Chondrocyte (in vitro differentiated cells): ENCODE measurements around the gene CTNND2. TPM values are rescaled to one million over a fixed set of nuclear protein-coding genes. Genes with fewer than 3 reads are reported as not detected.

Source experiments
- DNase-seq: peaks from one replicate; pipeline ENCODE4 v3.0.0; 2021; ENCODE audit warnings: mixed read lengths, low spot score
- H3K27ac Mint-ChIP-seq: one replicate; pipeline ENCODE4 v1.8.0; 2021; ENCODE audit warnings: mild to moderate bottlenecking, moderate library complexity, mixed read lengths; ENCODE audit not compliant: unreplicated experiment
- H3K27me3 Mint-ChIP-seq: 2 replicates; pipeline ENCODE4 v1.8.0; 2021; ENCODE audit warnings: low read depth, mixed read lengths
- H3K36me3 Mint-ChIP-seq: 2 replicates; pipeline ENCODE4 v1.8.0; 2021; ENCODE audit warnings: low read depth, mixed read lengths
- H3K4me1 Mint-ChIP-seq: 2 replicates; pipeline ENCODE4 v1.8.0; 2021; ENCODE audit warnings: low read depth, mild to moderate bottlenecking, mixed read lengths
- H3K4me3 Mint-ChIP-seq: one replicate; pipeline ENCODE4 v1.8.0; 2021; ENCODE audit warnings: mild to moderate bottlenecking, moderate library complexity, mixed read lengths; ENCODE audit not compliant: unreplicated experiment
- H3K9me3 Mint-ChIP-seq: 2 replicates; pipeline ENCODE4 v1.8.0; 2021; ENCODE audit warnings: low read depth, mixed read lengths
- CTCF ChIP-seq: fragments of 200-600 bp; sonication (generic); IDR thresholded peaks from 2 replicates; pipeline ENCODE4 v1.5.0; 2021; ENCODE audit warnings: antibody characterized with exemption, mild to moderate bottlenecking, moderate library complexity
- total RNA-seq: library from RNA; stranded (reverse); gene quantifications from 3 replicates; pipeline ENCODE4 v1.2.1, GENCODE V29; 2021

CTNND2 gene
- total RNA-seq, 1 donor from 2014 or later = 2.1 TPM

GRCh38 chr5:11719888-11720481 lies 184.3 kb downstream of the CTNND2 start:
- Mint-ChIP-seq H3K27ac (no peak overlapping the region), H3K4me3 (no peak overlapping the region), H3K36me3 (no peaks in the 10 kb centered on the region), H3K27me3 (peaks cover 3% of the 10 kb centered on the region), H3K9me3 (peaks cover 3% of the 10 kb centered on the region), H3K4me1 (no peaks in the 10 kb centered on the region)
- DNase-seq = no peak
- peak; percentile 69 for TF ChIP-seq CTCF

- Mint-ChIP-seq H3K4me1 (no peaks in the 10 kb centered on the region), H3K4me3 (no peak overlapping the region), H3K27me3 (peaks cover 3% of the 10 kb centered on the region), H3K9me3 (no peaks in the 10 kb centered on the region), H3K27ac (no peak overlapping the region), H3K36me3 (no peaks in the 10 kb centered on the region)
- no peak for DNase-seq
- no peak for TF ChIP-seq CTCF
Measured at GRCh38 chr5:11715461-11716196, 188.6 kb downstream of the CTNND2 start.

- no peak for TF ChIP-seq CTCF
- H3K9me3 Mint-ChIP-seq = no peaks in the 10 kb centered on the region
Measured at GRCh38 chr5:11711932-11712331, 192.3 kb downstream of the CTNND2 start.

GRCh38 chr5:11709021-11709420 lies 195.2 kb downstream of the CTNND2 start:
- H3K9me3 Mint-ChIP-seq = no peaks in the 10 kb centered on the region

More at GRCh38 chr5:11711932-11712331, 192.3 kb downstream of the CTNND2 start:
- Mint-ChIP-seq H3K4me1 (no peaks in the 10 kb centered on the region), H3K27ac (no peak overlapping the region), H3K4me3 (no peak overlapping the region), H3K36me3 (no peaks in the 10 kb centered on the region), H3K27me3 (no peaks in the 10 kb centered on the region)
- DNase-seq = no peak

GRCh38 chr5:11704916-11705315 lies 199.3 kb downstream of the CTNND2 start:
- no peaks in the 10 kb centered on the region for H3K36me3 Mint-ChIP-seq
- TF ChIP-seq CTCF = no peak
- no peaks in the 10 kb centered on the region for H3K9me3 Mint-ChIP-seq
- DNase-seq = no peak
- no peak overlapping the region for H3K4me3 Mint-ChIP-seq
- peaks cover 12% of the 10 kb centered on the region for H3K27me3 Mint-ChIP-seq
- H3K27ac Mint-ChIP-seq = no peak overlapping the region
- H3K4me1 Mint-ChIP-seq = no peaks in the 10 kb centered on the region

More at GRCh38 chr5:11709021-11709420, 195.2 kb downstream of the CTNND2 start:
- TF ChIP-seq CTCF = no peak
- Mint-ChIP-seq H3K27me3 (no peaks in the 10 kb centered on the region), H3K4me3 (no peak overlapping the region), H3K4me1 (no peaks in the 10 kb centered on the region), H3K36me3 (no peaks in the 10 kb centered on the region), H3K27ac (no peak overlapping the region)
- DNase-seq = no peak
